Vagina (tissue), 2 donors: ENCODE measurements around the gene CACNA1H.

Source experiments
- POLR2A ChIP-seq, 2 donors: fragments of 450-650 bp; IDR thresholded peaks; one replicate each; pipeline ENCODE4 v1.6.1; 2017; ENCODE audit warnings: antibody characterized with exemption in 2 of 2, mild to moderate bottlenecking in 2 of 2, moderate library complexity in 2 of 2
- POLR2AphosphoS5 ChIP-seq, 2 donors: sonication (generic); formaldehyde crosslinking; IDR thresholded peaks; one replicate each; pipeline ENCODE4 v1.9.0; 2017; ENCODE audit warnings: antibody characterized with exemption in 2 of 2, mild to moderate bottlenecking in 2 of 2, low read depth in 1 of 2; ENCODE audit not compliant: insufficient read depth in 1 of 2
- TF ChIP-seq, protein P1 (sequence below), 3 experiments: fragments of 450-650 bp in 2 of 3; fragments of 200-600 bp in 1 of 3; sonication (generic) in 1 of 3; IDR thresholded peaks; one replicate each; pipeline ENCODE4 v1.5.1; 2017 to 2019; ENCODE audit warnings: antibody characterized with exemption in 3 of 3, mild to moderate bottlenecking in 2 of 3, moderate library complexity in 2 of 3

DNA sequence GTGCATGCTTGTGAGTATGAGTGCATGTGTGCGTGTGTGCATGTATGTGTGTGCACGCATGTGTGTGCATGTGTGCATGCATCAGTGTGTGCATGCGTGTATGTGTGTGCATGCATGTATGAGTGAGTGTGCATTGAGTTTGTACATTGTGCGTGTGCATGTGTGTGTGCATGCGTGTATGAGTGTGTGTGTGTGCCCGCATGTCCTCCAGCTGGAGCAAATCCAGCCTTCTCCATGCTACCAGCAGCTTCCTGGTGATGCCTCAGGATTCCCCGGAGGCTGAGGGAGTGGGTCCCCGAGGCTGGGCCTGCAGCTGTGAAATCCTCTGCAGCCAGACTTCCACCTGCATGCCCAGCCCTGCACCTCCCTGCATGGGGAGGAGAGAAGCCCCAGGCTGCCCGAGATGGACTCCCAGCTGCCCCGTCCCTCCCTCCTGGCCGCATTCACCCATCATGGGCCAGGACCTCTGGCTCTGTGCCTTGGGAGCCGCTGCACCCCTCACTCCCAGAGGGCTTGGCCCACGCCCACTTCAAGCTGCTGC is 112.3 kb downstream of the CACNA1H start:
- TF ChIP-seq, protein P1, sequence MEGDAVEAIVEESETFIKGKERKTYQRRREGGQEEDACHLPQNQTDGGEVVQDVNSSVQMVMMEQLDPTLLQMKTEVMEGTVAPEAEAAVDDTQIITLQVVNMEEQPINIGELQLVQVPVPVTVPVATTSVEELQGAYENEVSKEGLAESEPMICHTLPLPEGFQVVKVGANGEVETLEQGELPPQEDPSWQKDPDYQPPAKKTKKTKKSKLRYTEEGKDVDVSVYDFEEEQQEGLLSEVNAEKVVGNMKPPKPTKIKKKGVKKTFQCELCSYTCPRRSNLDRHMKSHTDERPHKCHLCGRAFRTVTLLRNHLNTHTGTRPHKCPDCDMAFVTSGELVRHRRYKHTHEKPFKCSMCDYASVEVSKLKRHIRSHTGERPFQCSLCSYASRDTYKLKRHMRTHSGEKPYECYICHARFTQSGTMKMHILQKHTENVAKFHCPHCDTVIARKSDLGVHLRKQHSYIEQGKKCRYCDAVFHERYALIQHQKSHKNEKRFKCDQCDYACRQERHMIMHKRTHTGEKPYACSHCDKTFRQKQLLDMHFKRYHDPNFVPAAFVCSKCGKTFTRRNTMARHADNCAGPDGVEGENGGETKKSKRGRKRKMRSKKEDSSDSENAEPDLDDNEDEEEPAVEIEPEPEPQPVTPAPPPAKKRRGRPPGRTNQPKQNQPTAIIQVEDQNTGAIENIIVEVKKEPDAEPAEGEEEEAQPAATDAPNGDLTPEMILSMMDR (IDR thresholded peaks at IDR 0.05), result no peak
- no peak for TF ChIP-seq POLR2A (IDR thresholded peaks at IDR 0.05)
- TF ChIP-seq POLR2AphosphoS5 (IDR thresholded peaks at IDR 0.05; ENCODE audit: insufficient read depth in 1 of 2, low read depth in 1 of 2), result no peak
